Daoy (cell line): Measurements from ENCODE around the gene BRD7. TPM values are rescaled to one million over a fixed set of nuclear protein-coding genes. Genes with fewer than 3 reads are reported as not detected.

ENCODE experiments used
- DNase-seq: peaks from one replicate; pipeline ENCODE4 v3.0.0-alpha.2; 2015; ENCODE audit warnings: low read depth
- total RNA-seq: library from RNA; depleted of rRNA; stranded (reverse); fragments of >200 nt; shearing (Covaris generic); gene quantifications from 2 replicates; pipeline ENCODE4 v1.2.3, GENCODE V29; 2014; rRNA removed

BRD7 gene
- total RNA-seq, 1 experiment from 2014 or later, result 56.7 TPM

- no peak for DNase-seq
Measured at GRCh38 chr16:50272687-50273381, 96.0 kb downstream of the BRD7 start.

GRCh38 chr16:50272111-50272571, 96.6 kb downstream of the BRD7 start:
- no peak for DNase-seq

GRCh38 chr16:50271148-50272041, 97.4 kb downstream of the BRD7 start:
- DNase-seq, result no peak

- no peak for DNase-seq
Measured at GRCh38 chr16:50270510-50271147, 98.2 kb downstream of the BRD7 start.

- no peak for DNase-seq
Measured at GRCh38 chr16:50269769-50270509, 98.8 kb downstream of the BRD7 start.

- DNase-seq, result no peak
Measured at GRCh38 chr16:50269061-50269705, 99.6 kb downstream of the BRD7 start.

- DNase-seq, result no peak
Measured at GRCh38 chr16:50268352-50268751, 100.4 kb downstream of the BRD7 start.

GRCh38 chr16:50267651-50268050, 101.1 kb downstream of the BRD7 start:
- no peak for DNase-seq

GRCh38 chr16:50267151-50267631, 101.6 kb downstream of the BRD7 start:
- DNase-seq, result no peak

- DNase-seq, result peak; percentile 91
Measured at GRCh38 chr16:50266337-50267091, 102.3 kb downstream of the BRD7 start, which contains the start of gene ADCY7. Gene ADCY7, plus strand, starts transcription at chr16:50266551. Its CDS starts 21,629 bp downstream, at chr16:50288180.

Other genes with a start within 250 kb of the BRD7 start
- 5.2 and 6.5 TPM in 2 replicates for gene TENT4B, start 215.7 kb downstream of the BRD7 start, total RNA-seq
- 7.2 and 8.7 TPM in 2 replicates for gene ADCY7, start 102.4 kb downstream of the BRD7 start, total RNA-seq
- gene NKD1, start 179.4 kb upstream of the BRD7 start, total RNA-seq, result 0.11 and 0.42 TPM in 2 replicates